Endothelial cell (in vitro differentiated cells): ENCODE measurements around the gene UNKL. TPM values are rescaled to one million over a fixed set of nuclear protein-coding genes. Genes with fewer than 3 reads are reported as not detected.

Experiments
- DNase-seq: peaks from one replicate; pipeline ENCODE4 v3.0.0; 2021; ENCODE audit warnings: low spot score
- H3K27ac Mint-ChIP-seq: one replicate; pipeline ENCODE4 v1.8.0; 2021; ENCODE audit warnings: mixed read lengths, inconsistent platforms; ENCODE audit not compliant: unreplicated experiment
- H3K27me3 Mint-ChIP-seq: one replicate; pipeline ENCODE4 v1.8.0; 2021; ENCODE audit warnings: mild to moderate bottlenecking, moderate library complexity, mixed read lengths, inconsistent platforms; ENCODE audit not compliant: unreplicated experiment
- H3K36me3 Mint-ChIP-seq: one replicate; pipeline ENCODE4 v1.8.0; 2021; ENCODE audit warnings: mild to moderate bottlenecking, low read depth, mixed read lengths, inconsistent platforms; ENCODE audit not compliant: unreplicated experiment
- H3K4me1 Mint-ChIP-seq: one replicate; pipeline ENCODE4 v1.8.0; 2021; ENCODE audit warnings: mild to moderate bottlenecking, mixed read lengths, inconsistent platforms; ENCODE audit not compliant: unreplicated experiment
- H3K4me3 Mint-ChIP-seq: one replicate; pipeline ENCODE4 v1.8.0; 2021; ENCODE audit warnings: mild to moderate bottlenecking, mixed read lengths, inconsistent platforms; ENCODE audit not compliant: unreplicated experiment
- H3K9me3 Mint-ChIP-seq: one replicate; pipeline ENCODE4 v1.8.0; 2021; ENCODE audit warnings: mixed read lengths, inconsistent platforms; ENCODE audit not compliant: unreplicated experiment
- CTCF ChIP-seq: fragments of 200-600 bp; sonication (generic); IDR thresholded peaks from one replicate; pipeline ENCODE4 v1.5.0; 2021; ENCODE audit warnings: antibody characterized with exemption; ENCODE audit not compliant: unreplicated experiment
- total RNA-seq: library from RNA; stranded (reverse); fragmentation: NEBNext Ultra II Directional; extraction: Animal tissue kit (Norgen Biotek cat#: 25700); gene quantifications from one replicate; pipeline ENCODE4 v1.2.1, GENCODE V29; 2021; ENCODE audit not compliant: unreplicated experiment

UNKL gene
- total RNA-seq, 1 donor from 2014 or later, result 30.3 TPM

- H3K9me3 Mint-ChIP-seq, result no peaks in the 10 kb centered on the region
- no peaks in the 10 kb centered on the region for H3K4me1 Mint-ChIP-seq
- no peak overlapping the region for H3K27ac Mint-ChIP-seq
- no peak overlapping the region for H3K4me3 Mint-ChIP-seq
- DNase-seq, result no peak
- no peak for TF ChIP-seq CTCF
- peaks cover 4% of the 10 kb centered on the region for H3K36me3 Mint-ChIP-seq
- peaks cover 2% of the 10 kb centered on the region for H3K27me3 Mint-ChIP-seq
These were observed 21.7 kb downstream of the UNKL start for GRCh38 chr16:1392826-1393225.

GRCh38 chr16:1390239-1390779, 24.2 kb downstream of the UNKL start:
- H3K9me3 Mint-ChIP-seq, result no peaks in the 10 kb centered on the region
- H3K36me3 Mint-ChIP-seq, result peaks cover 8% of the 10 kb centered on the region
- H3K27me3 Mint-ChIP-seq, result peaks cover 2% of the 10 kb centered on the region
- peak overlapping the region; percentile 25 for H3K4me3 Mint-ChIP-seq
- TF ChIP-seq CTCF, result no peak
- no peaks in the 10 kb centered on the region for H3K4me1 Mint-ChIP-seq
- no peak overlapping the region for H3K27ac Mint-ChIP-seq
- DNase-seq, result no peak

GRCh38 chr16:1389762-1390161, 24.7 kb downstream of the UNKL start:
- H3K27me3 Mint-ChIP-seq, result peaks cover 2% of the 10 kb centered on the region
- no peak for TF ChIP-seq CTCF
- no peak overlapping the region for H3K4me3 Mint-ChIP-seq

GRCh38 chr16:1387331-1387730, 27.2 kb downstream of the UNKL start:
- TF ChIP-seq CTCF, result no peak
- H3K27me3 Mint-ChIP-seq, result peaks cover 2% of the 10 kb centered on the region
- no peak overlapping the region for H3K4me3 Mint-ChIP-seq
- DNase-seq, result no peak
- peaks cover 11% of the 10 kb centered on the region for H3K36me3 Mint-ChIP-seq
- H3K9me3 Mint-ChIP-seq, result no peaks in the 10 kb centered on the region
- no peaks in the 10 kb centered on the region for H3K4me1 Mint-ChIP-seq
- no peak overlapping the region for H3K27ac Mint-ChIP-seq

More at GRCh38 chr16:1389762-1390161, 24.7 kb downstream of the UNKL start:
- Mint-ChIP-seq H3K4me1 (no peaks in the 10 kb centered on the region), H3K9me3 (no peaks in the 10 kb centered on the region), H3K36me3 (peaks cover 10% of the 10 kb centered on the region), H3K27ac (no peak overlapping the region)
- no peak for DNase-seq

- Mint-ChIP-seq H3K36me3 (peaks cover 11% of the 10 kb centered on the region), H3K27me3 (peaks cover 4% of the 10 kb centered on the region), H3K9me3 (no peaks in the 10 kb centered on the region), H3K4me3 (no peak overlapping the region), H3K4me1 (no peaks in the 10 kb centered on the region), H3K27ac (no peak overlapping the region)
- DNase-seq, result no peak
- TF ChIP-seq CTCF, result no peak
These were observed 29.3 kb downstream of the UNKL start for GRCh38 chr16:1385232-1385631.
